HCT116 (cell line): Measurements from ENCODE around the gene GGACT.

Source experiments
- ATF3 ChIP-seq: IDR thresholded peaks from 2 replicates; pipeline ENCODE4 v1.6.1; 2012
- CBX3 ChIP-seq: IDR thresholded peaks from 2 replicates; pipeline ENCODE4 v1.6.1; 2012; ENCODE audit warnings: low read depth
- CTCF ChIP-seq, 3 experiments: fragments of 200-600 bp in 1 of 3; sonication (generic) in 1 of 3; IDR thresholded peaks in 2 of 3; conservative IDR thresholded peaks in 1 of 3; 2 replicates each; pipeline ENCODE4 v1.5.1; 2012 to 2017; ENCODE audit warnings: low read depth in 2 of 3, low read length in 2 of 3, antibody characterized with exemption in 1 of 3, borderline replicate concordance in 1 of 3, control low read depth in 1 of 3, mild to moderate bottlenecking in 1 of 3, mixed read lengths in 1 of 3, mixed run types in 1 of 3, moderate library complexity in 1 of 3; ENCODE audit not compliant: insufficient read depth in 1 of 3
- POLR2A ChIP-seq: IDR thresholded peaks from 2 replicates; pipeline ENCODE4 v1.7.0; 2011; ENCODE audit warnings: borderline replicate concordance; ENCODE audit not compliant: insufficient read depth, insufficient read length; ENCODE audit errors: extremely low read depth
- POLR2AphosphoS5 ChIP-seq: IDR thresholded peaks from 2 replicates; pipeline ENCODE4 v1.6.1; 2011; ENCODE audit warnings: mild to moderate bottlenecking, low read depth, low read length, moderate library complexity
- ZFX ChIP-seq: fragments of 450-650 bp; IDR thresholded peaks from 2 replicates; pipeline ENCODE4 v1.6.1; 2017

- TF ChIP-seq CTCF (IDR thresholded peaks at IDR 0.05 in 2 of 3, conservative IDR thresholded peaks at IDR 0.05 in 1 of 3; ENCODE audit: borderline replicate concordance in 1 of 3, insufficient read depth in 1 of 3, low read depth in 2 of 3, low read length in 2 of 3) (no peak), CBX3 (no peak), POLR2AphosphoS5 (no peak), ZFX (no peak), POLR2A (no peak), ATF3 (no peak)
Measured at GRCh38 chr13:100503622-100504021, 85.0 kb downstream of the GGACT start.
